Measurements from ENCODE around the gene WNT3A.

The WNT3A gene

GRCh38 chr1:228058949-228059633, 52.3 kb downstream of the WNT3A start:
- Histone ChIP-seq H3K4me1 (ENCODE audit: control insufficient read depth, insufficient read depth, low read length) (no peaks in the 10 kb centered on the region), H3K27ac (ENCODE audit: low read length) (no peak overlapping the region), H3K27me3 (ENCODE audit: control insufficient read depth, insufficient read depth, low read length) (peaks cover 3% of the 10 kb centered on the region; the same call in 1 of the 2 replicates), H3K9me3 (ENCODE audit: control insufficient read depth, insufficient read depth, low read length) (no peaks in the 10 kb centered on the region), H3K36me3 (ENCODE audit: control insufficient read depth, insufficient read depth, low read length) (no peaks in the 10 kb centered on the region), H3K4me3 (ENCODE audit: low read length) (no peak overlapping the region)
- no CpG with 5 or more reads among the region's 66 CpGs for WGBS (ENCODE audit: insufficient coverage, insufficient read length)
- DNase-seq (ENCODE audit: low read depth, low spot score) = no peak

DNA sequence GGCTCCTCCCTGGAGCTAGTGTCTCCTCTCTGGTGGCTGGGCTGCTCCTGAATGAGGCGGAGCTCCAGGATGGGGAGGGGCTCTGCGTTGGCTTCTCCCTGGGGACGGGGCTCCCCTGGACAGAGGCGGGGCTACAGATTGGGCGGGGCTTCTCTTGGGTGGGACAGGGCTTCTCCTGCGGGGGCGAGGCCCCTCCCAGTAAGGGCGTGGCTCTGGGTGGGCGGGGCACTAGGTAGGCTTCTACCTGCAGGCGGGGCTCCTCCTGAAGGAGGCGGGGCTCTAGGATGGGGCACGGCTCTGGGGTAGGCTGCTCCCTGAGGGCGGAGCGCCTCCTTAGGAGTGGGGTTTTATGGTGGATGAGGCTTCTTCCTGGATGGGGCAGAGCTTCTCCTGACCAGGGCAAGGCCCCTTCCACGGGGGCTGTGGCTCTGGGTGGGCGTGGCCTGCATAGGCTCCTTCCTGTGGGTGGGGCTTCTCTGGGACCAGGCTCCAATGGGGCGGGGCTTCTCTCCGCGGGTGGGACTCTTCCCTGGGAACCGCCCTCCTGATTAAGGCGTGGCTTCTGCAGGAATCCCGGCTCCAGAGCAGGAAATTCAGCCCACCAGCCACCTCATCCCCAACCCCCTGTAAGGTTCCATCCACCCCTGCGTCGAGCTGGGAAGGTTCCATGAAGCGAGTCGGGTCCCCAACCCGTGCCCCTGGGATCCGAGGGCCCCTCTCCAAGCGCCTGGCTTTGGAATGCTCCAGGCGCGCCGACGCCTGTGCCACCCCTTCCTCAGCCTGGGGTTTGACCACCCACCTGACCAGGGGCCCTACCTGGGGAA, 53.0 kb downstream of the WNT3A start:
- peak overlapping the region; percentile 34; the same call in 1 of the 2 replicates for H3K4me3 ChIP-seq (ENCODE audit: low read length)
- no CpG with 5 or more reads among the region's 33 CpGs for WGBS (ENCODE audit: insufficient coverage, insufficient read length)

DNA sequence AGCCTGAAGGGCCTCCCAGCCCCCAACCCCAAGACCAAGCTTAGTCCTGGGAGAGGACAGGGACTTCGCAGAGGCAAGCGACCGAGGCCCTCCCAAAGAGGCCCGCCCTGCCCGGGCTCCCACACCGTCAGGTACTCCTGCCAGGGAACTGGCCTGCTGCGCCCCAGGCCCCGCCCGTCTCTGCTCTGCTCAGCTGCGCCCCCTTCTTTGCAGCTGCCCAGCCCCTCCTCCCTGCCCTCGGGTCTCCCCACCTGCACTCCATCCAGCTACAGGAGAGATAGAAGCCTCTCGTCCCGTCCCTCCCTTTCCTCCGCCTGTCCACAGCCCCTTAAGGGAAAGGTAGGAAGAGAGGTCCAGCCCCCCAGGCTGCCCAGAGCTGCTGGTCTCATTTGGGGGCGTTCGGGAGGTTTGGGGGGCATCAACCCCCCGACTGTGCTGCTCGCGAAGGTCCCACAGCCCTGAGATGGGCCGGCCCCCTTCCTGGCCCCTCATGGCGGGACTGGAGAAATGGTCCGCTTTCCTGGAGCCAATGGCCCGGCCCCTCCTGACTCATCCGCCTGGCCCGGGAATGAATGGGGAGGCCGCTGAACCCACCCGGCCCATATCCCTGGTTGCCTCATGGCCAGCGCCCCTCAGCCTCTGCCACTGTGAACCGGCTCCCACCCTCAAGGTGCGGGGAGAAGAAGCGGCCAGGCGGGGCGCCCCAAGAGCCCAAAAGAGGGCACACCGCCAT, 53.8 kb downstream of the WNT3A start:
- no CpG with 5 or more reads among the region's 34 CpGs for WGBS (ENCODE audit: insufficient coverage, insufficient read length)
- Histone ChIP-seq H3K27ac (ENCODE audit: low read length) (no peak overlapping the region), H3K9me3 (ENCODE audit: control insufficient read depth, insufficient read depth, low read length) (no peaks in the 10 kb centered on the region), H3K4me1 (ENCODE audit: control insufficient read depth, insufficient read depth, low read length) (no peaks in the 10 kb centered on the region), H3K4me3 (ENCODE audit: low read length) (peak overlapping the region; percentile 34; the same call in 1 of the 2 replicates), H3K27me3 (ENCODE audit: control insufficient read depth, insufficient read depth, low read length) (peaks cover 5% of the 10 kb centered on the region; the same call in 1 of the 2 replicates), H3K36me3 (ENCODE audit: control insufficient read depth, insufficient read depth, low read length) (no peaks in the 10 kb centered on the region)
- no peak for DNase-seq (ENCODE audit: low read depth, low spot score)

More for the DNA sequence above, 53.0 kb downstream of the WNT3A start:
- H3K9me3 ChIP-seq (ENCODE audit: control insufficient read depth, insufficient read depth, low read length) = no peaks in the 10 kb centered on the region
- H3K27me3 ChIP-seq (ENCODE audit: control insufficient read depth, insufficient read depth, low read length) = peaks cover 3% of the 10 kb centered on the region; the same call in 1 of the 2 replicates
- DNase-seq (ENCODE audit: low read depth, low spot score) = no peak
- H3K27ac ChIP-seq (ENCODE audit: low read length) = no peak overlapping the region
- no peaks in the 10 kb centered on the region for H3K36me3 ChIP-seq (ENCODE audit: control insufficient read depth, insufficient read depth, low read length)
- no peaks in the 10 kb centered on the region for H3K4me1 ChIP-seq (ENCODE audit: control insufficient read depth, insufficient read depth, low read length)

DNA sequence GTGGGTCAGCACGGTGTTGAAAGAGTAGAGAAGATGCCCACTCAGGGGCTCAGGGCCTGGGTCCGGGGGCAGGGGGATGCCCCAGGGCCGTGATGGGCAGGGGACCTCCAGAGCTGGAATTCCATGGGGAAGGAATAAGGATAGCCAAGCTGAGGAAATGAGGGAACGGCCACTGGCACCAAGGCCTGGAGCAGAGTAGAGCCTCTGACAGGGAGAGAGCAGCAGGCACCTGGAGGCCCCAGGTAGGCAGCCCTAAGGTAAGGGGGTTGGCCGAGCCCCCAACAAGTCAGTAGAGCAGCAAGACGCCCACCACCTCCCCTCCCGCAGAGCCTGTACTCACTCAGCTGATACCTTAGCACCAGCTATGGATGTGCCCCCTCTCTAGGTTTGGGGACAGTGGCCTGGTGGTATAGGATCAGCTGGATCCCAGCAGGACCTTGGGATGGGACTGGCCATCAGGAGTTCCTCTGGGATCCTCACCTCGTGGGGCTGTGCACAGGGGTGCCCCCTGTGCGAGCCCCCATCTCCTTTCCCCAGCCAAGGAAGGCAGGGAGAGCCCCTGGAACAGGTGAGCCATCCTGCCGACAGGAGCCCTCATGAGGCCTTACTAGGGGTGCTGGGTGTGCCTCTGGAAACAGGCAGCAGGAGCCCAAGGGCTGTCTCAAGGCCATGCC, 54.8 kb downstream of the WNT3A start:
- Histone ChIP-seq H3K4me1 (ENCODE audit: control insufficient read depth, insufficient read depth, low read length) (no peaks in the 10 kb centered on the region), H3K9me3 (ENCODE audit: control insufficient read depth, insufficient read depth, low read length) (no peaks in the 10 kb centered on the region), H3K36me3 (ENCODE audit: control insufficient read depth, insufficient read depth, low read length) (no peaks in the 10 kb centered on the region), H3K27ac (ENCODE audit: low read length) (no peak overlapping the region), H3K27me3 (ENCODE audit: control insufficient read depth, insufficient read depth, low read length) (peaks cover 12% of the 10 kb centered on the region; the same call in 1 of the 2 replicates), H3K4me3 (ENCODE audit: low read length) (no peak overlapping the region)
- WGBS (ENCODE audit: insufficient coverage, insufficient read length) = no CpG with 5 or more reads among the region's 10 CpGs
- no peak for DNase-seq (ENCODE audit: low read depth, low spot score)

DNA sequence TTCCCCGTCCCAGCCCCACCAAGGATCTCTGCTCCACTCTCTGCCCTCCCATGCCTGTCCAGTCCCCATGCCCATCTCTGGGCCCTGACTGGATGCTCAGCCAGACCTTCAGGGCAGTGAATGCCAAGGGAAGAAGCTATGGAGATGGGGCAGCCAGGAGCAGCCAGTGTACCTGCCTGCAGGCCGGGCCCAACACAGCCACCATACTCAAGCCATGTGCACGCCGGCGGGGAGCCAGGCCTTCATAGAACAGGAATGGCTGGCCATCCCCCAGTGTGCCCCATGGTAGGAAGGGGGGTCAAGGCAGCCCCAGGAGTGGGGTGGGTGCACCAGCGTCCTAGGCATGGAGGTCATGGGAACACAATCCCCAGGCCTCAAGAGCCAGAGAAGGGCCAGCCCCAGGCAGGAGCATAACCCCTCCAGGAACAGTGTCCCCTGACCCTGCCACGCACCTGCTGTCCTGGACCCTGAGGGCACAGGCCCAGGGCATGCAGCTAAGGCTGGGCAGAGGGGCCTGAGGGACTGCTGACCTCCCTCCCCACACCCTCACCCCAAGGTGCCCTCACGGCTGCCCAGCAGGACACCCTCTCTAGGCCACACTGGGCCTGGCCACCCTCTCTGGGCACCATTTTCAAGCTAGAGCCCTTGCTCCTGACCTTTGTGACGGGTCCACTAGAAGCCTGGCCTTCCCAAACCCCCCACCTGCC, 55.4 kb downstream of the WNT3A start:
- WGBS (ENCODE audit: insufficient coverage, insufficient read length) = no CpG with 5 or more reads among the region's 9 CpGs
- Histone ChIP-seq H3K9me3 (ENCODE audit: control insufficient read depth, insufficient read depth, low read length) (no peaks in the 10 kb centered on the region), H3K36me3 (ENCODE audit: control insufficient read depth, insufficient read depth, low read length) (no peaks in the 10 kb centered on the region), H3K4me1 (ENCODE audit: control insufficient read depth, insufficient read depth, low read length) (no peaks in the 10 kb centered on the region), H3K27me3 (ENCODE audit: control insufficient read depth, insufficient read depth, low read length) (peaks cover 18% of the 10 kb centered on the region), H3K27ac (ENCODE audit: low read length) (no peak overlapping the region), H3K4me3 (ENCODE audit: low read length) (no peak overlapping the region)
- no peak for DNase-seq (ENCODE audit: low read depth, low spot score)

DNA sequence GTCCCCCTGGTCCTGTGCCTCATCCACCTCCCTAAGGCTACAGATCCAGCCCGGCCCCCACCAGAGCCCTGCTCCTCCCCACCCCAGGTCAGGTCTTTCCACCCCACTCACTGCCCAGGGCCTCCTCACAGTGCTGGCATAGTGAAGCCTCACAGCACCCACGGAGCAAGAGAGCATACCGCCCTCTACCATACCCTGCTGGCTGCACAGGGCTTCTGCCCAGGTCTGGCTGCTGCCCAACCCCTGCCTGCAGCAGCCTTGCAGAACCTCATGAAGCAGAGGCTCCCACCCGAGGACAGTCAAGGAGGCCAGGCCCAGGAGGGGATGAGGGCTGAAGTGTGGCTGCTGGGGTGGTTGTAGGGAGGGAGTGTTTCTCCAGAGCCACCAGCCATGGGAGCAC, 56.0 kb downstream of the WNT3A start:
- no peak overlapping the region for H3K4me3 ChIP-seq (ENCODE audit: low read length)
- no peaks in the 10 kb centered on the region for H3K4me1 ChIP-seq (ENCODE audit: control insufficient read depth, insufficient read depth, low read length)
- H3K27me3 ChIP-seq (ENCODE audit: control insufficient read depth, insufficient read depth, low read length) = peaks cover 23% of the 10 kb centered on the region
- no peak overlapping the region for H3K27ac ChIP-seq (ENCODE audit: low read length)
- no peaks in the 10 kb centered on the region for H3K9me3 ChIP-seq (ENCODE audit: control insufficient read depth, insufficient read depth, low read length)
- H3K36me3 ChIP-seq (ENCODE audit: control insufficient read depth, insufficient read depth, low read length) = no peaks in the 10 kb centered on the region
- no CpG with 5 or more reads among the region's 4 CpGs for WGBS (ENCODE audit: insufficient coverage, insufficient read length)
- no peak for DNase-seq (ENCODE audit: low read depth, low spot score)

DNA sequence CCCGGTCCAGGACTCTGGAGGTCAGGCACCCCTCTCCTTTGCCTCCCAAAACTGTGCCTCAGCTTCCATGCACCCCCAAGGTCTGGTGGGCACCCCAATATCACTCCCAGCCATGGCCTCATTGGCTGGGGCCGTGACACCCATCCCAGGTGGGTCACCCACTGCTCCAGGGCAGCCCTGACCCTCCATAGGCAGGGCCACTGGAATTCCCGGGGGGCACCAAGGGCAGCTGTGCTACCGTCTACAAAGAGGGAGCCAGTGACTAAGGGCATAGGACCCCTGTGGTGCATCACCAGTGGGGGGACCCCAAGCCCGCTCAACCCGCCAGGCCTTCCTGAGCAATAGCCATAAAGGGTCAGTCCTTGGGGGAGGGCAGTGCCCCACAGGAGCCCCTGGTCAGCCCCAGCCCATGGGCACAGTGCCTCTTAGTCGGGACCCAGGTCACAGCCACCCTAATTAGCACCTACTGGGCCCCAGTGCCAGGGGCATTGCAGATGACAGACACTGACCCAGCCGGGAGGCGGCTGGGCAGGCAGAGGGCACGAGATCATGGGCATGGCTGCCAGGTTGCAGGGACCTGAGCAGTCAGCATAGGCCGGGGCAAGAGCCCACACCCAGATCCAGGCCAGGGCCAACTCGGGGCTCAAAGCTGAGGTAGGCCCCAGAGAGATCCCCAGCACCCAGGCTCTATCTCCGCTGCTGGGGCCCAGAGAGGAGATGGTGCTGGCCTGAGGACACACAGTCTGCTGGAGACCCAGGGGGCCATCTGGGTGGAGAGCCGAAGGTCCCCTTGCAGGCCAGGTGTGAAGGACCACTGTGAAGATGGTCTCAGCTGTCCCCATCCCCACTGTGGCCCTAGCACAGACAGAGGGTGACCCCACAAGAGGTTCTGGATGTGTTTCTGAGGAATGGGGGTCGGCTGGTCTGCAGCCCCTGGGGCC, 56.7 kb downstream of the WNT3A start:
- Histone ChIP-seq H3K9me3 (ENCODE audit: control insufficient read depth, insufficient read depth, low read length) (no peaks in the 10 kb centered on the region), H3K27me3 (ENCODE audit: control insufficient read depth, insufficient read depth, low read length) (peaks cover 27% of the 10 kb centered on the region), H3K4me3 (ENCODE audit: low read length) (no peak overlapping the region), H3K27ac (ENCODE audit: low read length) (no peak overlapping the region), H3K36me3 (ENCODE audit: control insufficient read depth, insufficient read depth, low read length) (no peaks in the 10 kb centered on the region), H3K4me1 (ENCODE audit: control insufficient read depth, insufficient read depth, low read length) (no peaks in the 10 kb centered on the region)
- DNase-seq (ENCODE audit: low read depth, low spot score) = no peak
- WGBS (ENCODE audit: insufficient coverage, insufficient read length) = no CpG with 5 or more reads among the region's 15 CpGs

DNA sequence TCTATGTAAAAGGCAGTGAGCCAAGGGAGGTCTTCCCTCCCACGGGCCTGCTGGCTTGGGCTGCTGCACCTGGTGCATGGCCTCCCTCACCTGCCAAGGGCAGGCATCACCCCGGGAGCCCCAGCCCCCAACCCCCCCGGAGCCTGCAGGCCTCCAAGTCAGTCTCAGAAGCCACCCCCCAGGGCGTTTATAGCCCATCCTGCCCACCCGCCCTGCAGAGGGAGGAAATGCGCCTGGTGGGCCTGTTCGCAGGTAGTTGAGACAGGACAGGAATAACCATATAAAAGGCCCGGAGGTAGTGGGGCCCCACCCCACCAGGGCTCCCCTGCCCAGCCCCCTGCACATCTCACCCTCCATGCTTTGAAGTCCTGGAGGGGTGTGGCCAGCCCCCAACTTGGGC, 57.5 kb downstream of the WNT3A start:
- Histone ChIP-seq H3K4me1 (ENCODE audit: control insufficient read depth, insufficient read depth, low read length) (no peaks in the 10 kb centered on the region), H3K4me3 (ENCODE audit: low read length) (no peak overlapping the region), H3K9me3 (ENCODE audit: control insufficient read depth, insufficient read depth, low read length) (no peaks in the 10 kb centered on the region), H3K27me3 (ENCODE audit: control insufficient read depth, insufficient read depth, low read length) (peaks cover 32% of the 10 kb centered on the region), H3K36me3 (ENCODE audit: control insufficient read depth, insufficient read depth, low read length) (no peaks in the 10 kb centered on the region), H3K27ac (ENCODE audit: low read length) (no peak overlapping the region)
- no peak for DNase-seq (ENCODE audit: low read depth, low spot score)
- WGBS (ENCODE audit: insufficient coverage, insufficient read length) = no CpG with 5 or more reads among the region's 8 CpGs
